ENCODE data around the gene IRX4.

The IRX4 gene

DNA sequence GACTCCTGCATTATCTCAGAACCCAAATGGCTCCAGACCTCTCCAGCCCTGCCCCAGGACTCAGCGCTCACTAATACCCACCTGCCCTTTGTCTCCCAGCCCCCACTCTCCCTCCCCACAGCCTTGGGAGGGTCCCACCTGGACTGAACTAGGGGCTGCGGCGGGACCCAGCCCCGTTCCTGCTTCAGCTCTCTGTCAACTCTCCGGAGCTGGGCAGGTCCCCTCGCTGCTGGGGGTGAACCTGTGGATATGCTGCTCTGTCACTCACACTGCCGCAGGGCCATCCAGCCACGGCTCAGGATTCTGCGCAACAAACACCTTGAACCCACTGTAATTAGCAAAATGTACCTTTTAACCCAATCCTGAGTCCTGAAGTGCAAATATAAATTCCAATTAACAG lies 44.7 kb downstream of the IRX4 start:
- no peak for DNase-seq (ENCODE audit: low read depth in 3 of 3)

DNA sequence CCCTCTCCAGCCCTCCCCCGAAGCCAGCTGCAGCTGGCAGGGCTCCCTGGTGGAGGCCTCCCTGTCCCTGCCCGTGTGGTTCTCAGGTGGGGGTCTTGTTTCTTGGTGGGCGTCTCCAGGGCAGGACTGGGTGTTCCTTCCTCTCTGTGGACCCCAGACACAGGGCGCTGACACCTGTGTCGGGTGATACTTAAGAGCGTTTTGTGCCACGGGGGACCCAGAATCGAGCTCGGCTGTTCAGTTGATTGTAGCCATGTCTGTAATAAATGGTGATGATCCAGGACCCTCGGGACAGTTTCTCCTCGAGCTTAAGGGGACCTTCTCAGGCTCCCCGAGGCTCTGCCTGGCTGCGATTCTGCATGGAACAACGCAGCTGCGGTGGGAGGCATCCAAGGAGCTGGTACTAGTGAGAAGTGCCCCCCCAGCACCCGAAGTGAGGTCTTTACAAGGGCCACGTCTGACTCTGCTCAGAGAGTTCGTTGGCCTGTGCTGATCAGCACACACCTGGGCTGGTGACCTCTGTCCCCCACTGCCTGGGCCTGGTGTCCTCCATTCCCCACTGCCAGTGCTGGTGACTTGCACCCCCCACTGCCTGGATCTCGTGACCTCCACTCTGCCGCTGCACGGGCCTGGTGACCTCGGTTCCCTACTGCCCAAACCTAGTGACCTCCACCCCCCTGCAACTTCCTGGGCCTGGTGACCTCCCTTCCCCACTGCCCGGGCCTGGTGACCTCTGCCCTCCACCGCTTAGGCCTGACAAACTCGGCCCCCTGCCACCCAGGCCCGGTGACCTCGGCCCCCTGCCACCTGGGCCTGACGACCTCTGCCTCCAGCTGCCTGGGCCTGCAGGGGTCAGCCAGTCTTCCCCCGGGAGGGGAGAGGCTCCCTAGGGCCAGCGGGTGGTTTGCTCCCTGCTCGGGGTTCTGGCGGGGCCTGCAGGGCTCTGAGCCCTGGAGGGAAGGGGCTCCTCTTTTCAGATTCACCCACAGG lies 45.5 kb downstream of the IRX4 start:
- no peak for DNase-seq (ENCODE audit: low read depth in 3 of 3)

- DNase-seq (ENCODE audit: low read depth in 3 of 3): no peak
These were observed 46.4 kb downstream of the IRX4 start for GRCh38 chr5:1836176-1836890.

DNA sequence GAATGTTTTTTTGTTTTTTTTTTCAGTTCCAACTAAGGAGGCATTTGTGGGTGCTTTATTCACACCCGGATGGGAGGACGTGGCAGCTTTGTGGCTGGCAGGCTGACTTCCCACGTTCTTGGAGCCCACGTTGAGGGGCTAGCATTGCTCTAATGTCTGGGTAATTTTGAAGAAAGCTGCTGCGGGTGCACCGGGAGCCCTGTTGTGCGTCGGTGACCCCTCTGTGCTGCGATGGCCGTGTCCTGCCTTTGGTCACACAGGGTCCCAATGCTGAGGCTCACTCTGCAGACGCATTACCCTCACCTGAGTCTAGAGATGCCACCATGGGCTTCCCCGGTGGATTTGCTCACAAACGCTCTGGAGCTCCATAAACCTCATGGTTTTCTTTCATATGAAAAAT lies 47.3 kb downstream of the IRX4 start:
- no peak for DNase-seq (ENCODE audit: low read depth in 3 of 3)

GRCh38 chr5:1834721-1835429 lies 47.9 kb downstream of the IRX4 start:
- no peak for DNase-seq (ENCODE audit: low read depth in 3 of 3)

- DNase-seq (ENCODE audit: low read depth in 3 of 3): no peak
These were observed 48.6 kb downstream of the IRX4 start for GRCh38 chr5:1834022-1834551.

DNA sequence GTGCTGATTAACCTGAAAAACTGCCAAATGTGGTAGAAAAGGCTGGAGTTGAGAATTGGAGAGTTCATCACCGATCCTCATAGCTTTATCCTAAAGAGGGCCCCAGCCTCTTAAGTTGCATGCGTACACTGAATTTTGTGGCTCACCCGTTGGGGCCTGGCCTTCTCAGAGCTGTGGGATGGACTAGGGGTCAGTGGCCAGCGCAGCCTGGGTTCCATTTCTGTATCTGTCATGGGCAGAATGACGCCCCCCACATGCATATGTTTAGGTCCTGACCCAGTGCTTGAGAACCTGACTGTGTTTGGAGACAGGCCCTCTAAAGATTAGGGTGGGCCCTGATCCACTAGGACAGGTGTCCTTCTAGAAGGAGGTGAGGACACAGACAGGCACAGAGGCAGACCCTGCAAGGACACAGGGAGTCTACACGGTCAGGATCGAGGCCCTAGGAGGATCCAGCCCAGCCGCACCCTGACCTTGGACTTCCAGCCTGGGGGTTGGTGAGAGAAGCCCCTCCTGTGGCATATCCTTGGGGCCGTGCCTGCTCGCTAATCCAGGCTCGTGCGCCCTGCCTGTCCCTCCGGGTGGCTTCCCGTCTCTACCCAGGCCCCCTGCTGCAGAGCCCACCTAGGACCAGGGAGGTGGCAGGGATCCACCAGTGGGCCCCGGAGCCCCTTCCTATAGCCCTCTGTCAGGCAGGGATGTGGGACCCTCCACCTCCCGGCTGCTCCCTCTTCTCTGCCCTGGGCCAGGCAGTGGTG lies 49.3 kb downstream of the IRX4 start:
- DNase-seq (ENCODE audit: low read depth in 3 of 3): no peak

DNA sequence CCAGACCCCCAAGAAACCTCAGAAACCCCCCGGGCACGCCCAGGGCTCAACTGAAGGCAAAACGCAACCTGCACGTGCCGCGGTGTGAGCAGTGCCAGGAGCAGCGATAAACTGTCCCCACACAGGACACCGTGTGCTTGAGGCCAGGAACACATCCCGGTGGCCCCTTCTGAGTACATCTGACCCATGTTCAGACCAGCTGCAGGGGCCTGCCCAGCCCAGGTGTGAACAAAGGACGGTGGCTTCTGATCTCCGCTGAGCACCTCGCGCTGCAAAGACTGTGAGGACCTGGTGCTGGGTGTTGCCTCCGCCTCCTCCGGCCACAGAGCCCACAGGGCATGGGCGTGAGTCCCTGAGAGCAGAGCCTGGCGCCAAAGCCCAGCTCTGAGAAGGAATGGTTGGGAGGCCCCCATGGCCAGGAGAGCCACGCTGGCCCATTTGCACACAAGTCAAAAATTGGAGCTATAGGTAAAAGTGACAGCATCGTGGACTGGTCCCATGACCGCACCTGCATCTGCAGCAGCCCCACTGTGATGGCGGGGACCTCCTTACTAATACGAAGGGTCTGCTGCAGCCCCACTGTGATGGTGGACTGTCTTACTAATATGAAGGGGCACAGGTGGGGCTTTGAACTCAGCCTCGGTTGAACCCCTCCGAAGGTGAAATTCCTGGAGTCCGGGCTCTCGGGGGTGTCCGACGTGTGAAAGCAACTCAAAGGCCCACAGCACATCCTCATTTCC lies 50.0 kb downstream of the IRX4 start:
- DNase-seq (ENCODE audit: low read depth in 3 of 3): no peak

DNA sequence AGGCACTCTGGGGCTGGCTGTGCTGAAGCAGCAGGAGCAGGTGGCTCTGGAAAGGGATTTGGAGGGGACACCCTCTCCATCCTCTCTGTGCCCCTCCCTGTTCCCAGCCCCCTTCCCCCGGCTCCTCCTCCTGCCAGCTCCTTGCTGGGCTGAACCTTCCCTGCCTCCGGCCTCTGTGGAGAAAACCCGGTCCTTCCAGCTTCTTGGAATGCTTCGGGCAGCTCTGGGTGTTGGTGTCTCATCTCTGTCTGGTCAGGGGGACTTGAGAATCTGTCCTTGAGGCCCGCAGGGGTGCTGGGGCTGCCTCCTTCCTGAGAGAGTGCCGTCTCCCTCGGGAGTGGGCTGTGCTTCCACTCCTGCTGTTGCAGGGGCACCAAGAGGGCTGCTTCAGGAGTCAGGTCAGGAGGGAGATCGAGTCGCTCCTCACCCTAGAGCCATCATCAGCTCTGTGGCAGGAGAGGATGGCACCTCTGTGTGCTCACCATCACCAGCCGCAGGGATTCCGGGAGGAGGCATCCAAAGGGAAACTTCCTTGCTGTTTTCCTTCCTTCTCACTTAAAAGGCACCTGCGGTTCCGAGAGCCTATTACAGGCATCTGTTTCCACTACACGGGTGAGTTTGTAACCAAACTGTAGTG lies 50.9 kb downstream of the IRX4 start:
- DNase-seq (ENCODE audit: low read depth in 3 of 3): no peak

- no peak for DNase-seq (ENCODE audit: low read depth in 3 of 3)
These were observed 51.5 kb downstream of the IRX4 start for GRCh38 chr5:1831257-1831656.

DNA sequence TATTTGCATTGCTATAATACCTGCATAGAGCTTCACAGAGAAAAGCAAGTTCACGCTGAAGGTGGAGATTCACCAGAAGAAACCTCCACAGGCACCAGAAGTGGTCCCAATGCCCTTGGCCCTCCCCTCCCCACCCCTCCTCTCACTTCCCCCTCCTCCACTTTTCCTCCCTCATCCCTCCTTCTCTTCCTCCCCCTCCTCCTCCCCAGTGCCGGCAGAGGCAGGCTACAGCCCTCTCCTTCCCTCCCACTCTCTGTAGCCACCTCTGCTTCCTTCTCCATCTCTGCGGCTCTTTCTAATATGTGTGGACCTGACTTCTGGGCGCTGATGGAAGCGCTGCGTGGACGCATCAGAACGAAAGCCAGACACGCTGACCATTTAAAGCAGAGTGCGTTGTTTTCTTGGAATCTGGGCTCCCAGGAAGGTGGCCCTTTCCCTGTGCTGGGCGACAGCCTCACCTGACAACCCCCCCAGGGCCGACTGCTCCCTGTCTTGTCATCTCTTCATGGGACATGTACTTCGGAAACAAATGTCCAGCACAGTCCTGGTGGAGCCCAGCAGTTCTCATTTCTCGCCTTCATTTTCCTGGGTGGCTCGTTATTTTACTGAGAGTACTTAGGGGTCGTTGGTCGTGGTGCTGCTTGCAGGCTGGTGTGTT lies 52.0 kb downstream of the IRX4 start:
- no peak for DNase-seq (ENCODE audit: low read depth in 3 of 3)

- no peak for DNase-seq (ENCODE audit: low read depth in 3 of 3)
These were observed 54.8 kb downstream of the IRX4 start for GRCh38 chr5:1827886-1828397.
